H9 (cell line): ENCODE measurements around the gene CDS1. TPM values are rescaled to one million over a fixed set of nuclear protein-coding genes. Genes with fewer than 3 reads are reported as not detected.

ENCODE experiments used
- DNase-seq: peaks from one replicate; pipeline ENCODE4 v3.0.0-alpha.2; 2017
- H2AFZ ChIP-seq: one replicate; pipeline ENCODE4 v1.6.1; 2013; ENCODE audit warnings: mild to moderate bottlenecking, low read length, control low read depth, moderate library complexity
- H2AK5ac ChIP-seq: 2 replicates; pipeline ENCODE4 v1.6.1; 2013; ENCODE audit warnings: low read length, control low read depth, mixed read lengths; ENCODE audit not compliant: insufficient read length
- H2BK120ac ChIP-seq: one replicate; pipeline ENCODE4 v1.6.1; 2013; ENCODE audit warnings: low read depth, mild to moderate bottlenecking, low read length, control low read depth, inconsistent platforms; ENCODE audit not compliant: poor library complexity, severe bottlenecking
- H2BK12ac ChIP-seq: 2 replicates; pipeline ENCODE4 v1.6.1; 2013; ENCODE audit warnings: low read length, control low read depth, mixed read lengths, low read depth; ENCODE audit not compliant: insufficient read length
- H2BK15ac ChIP-seq: 2 replicates; pipeline ENCODE4 v1.6.1; 2013; ENCODE audit warnings: low read depth, low read length, control low read depth
- H2BK20ac ChIP-seq: one replicate; pipeline ENCODE4 v1.6.1; 2013; ENCODE audit warnings: low read depth, mild to moderate bottlenecking, low read length, control low read depth, inconsistent platforms; ENCODE audit not compliant: poor library complexity, severe bottlenecking
- H2BK5ac ChIP-seq: 2 replicates; pipeline ENCODE4 v1.6.1; 2013; ENCODE audit warnings: low read length, control low read depth, mixed read lengths; ENCODE audit not compliant: insufficient read length
- H3K14ac ChIP-seq: 2 replicates; pipeline ENCODE4 v1.6.1; 2013; ENCODE audit warnings: low read length, control low read depth; ENCODE audit not compliant: insufficient read depth
- H3K18ac ChIP-seq: 2 replicates; pipeline ENCODE4 v1.6.1; 2013; ENCODE audit warnings: low read depth, mild to moderate bottlenecking, mixed read lengths, low read length, control low read depth; ENCODE audit not compliant: insufficient read length
- H3K23ac ChIP-seq: 2 replicates; pipeline ENCODE4 v1.6.1; 2013; ENCODE audit warnings: low read length, control low read depth, mixed read lengths, low read depth; ENCODE audit not compliant: insufficient read length
- H3K23me2 ChIP-seq: 2 replicates; pipeline ENCODE4 v1.6.1; 2013; ENCODE audit warnings: low read depth, mild to moderate bottlenecking, mixed read lengths, low read length, control low read depth; ENCODE audit not compliant: insufficient read length, poor library complexity, severe bottlenecking
- H3K27ac ChIP-seq: 2 replicates; pipeline ENCODE4 v1.5.1; 2013; ENCODE audit warnings: low read length, control low read depth, mixed read lengths, low read depth; ENCODE audit not compliant: insufficient read length
- H3K27me3 ChIP-seq: 2 replicates; pipeline ENCODE4 v1.6.1; 2013; ENCODE audit warnings: low read length, control low read depth, inconsistent platforms; ENCODE audit not compliant: insufficient read depth
- H3K4ac ChIP-seq: 2 replicates; pipeline ENCODE4 v1.6.1; 2013; ENCODE audit warnings: low read depth, mild to moderate bottlenecking, control low read depth, inconsistent platforms, low read length, moderate library complexity
- H3K4me1 ChIP-seq: 2 replicates; pipeline ENCODE4 v1.6.1; 2013; ENCODE audit warnings: low read length, control low read depth, inconsistent platforms; ENCODE audit not compliant: insufficient read depth
- H3K4me2 ChIP-seq: 2 replicates; pipeline ENCODE4 v1.6.1; 2013; ENCODE audit warnings: low read length, control low read depth, mixed read lengths; ENCODE audit not compliant: insufficient read length, insufficient read depth
- H3K56ac ChIP-seq: 2 replicates; pipeline ENCODE4 v1.6.1; 2013; ENCODE audit warnings: low read depth, mild to moderate bottlenecking, mixed read lengths, low read length, control low read depth; ENCODE audit not compliant: insufficient read length
- H3K79me1 ChIP-seq: 2 replicates; pipeline ENCODE4 v1.6.1; 2013; ENCODE audit warnings: low read depth, mild to moderate bottlenecking, moderate library complexity, low read length, control low read depth, inconsistent platforms; ENCODE audit not compliant: insufficient read depth, poor library complexity, severe bottlenecking
- H3K79me2 ChIP-seq: 2 replicates; pipeline ENCODE4 v1.6.1; 2013; ENCODE audit warnings: low read length, control low read depth, inconsistent platforms; ENCODE audit not compliant: insufficient read depth
- H3K9ac ChIP-seq: 2 replicates; pipeline ENCODE4 v1.6.1; 2013; ENCODE audit warnings: low read length, control low read depth, mixed read lengths; ENCODE audit not compliant: insufficient read length; ENCODE audit errors: extremely low read depth
- H3K9me3 ChIP-seq: one replicate; pipeline ENCODE4 v1.6.1; 2013; ENCODE audit warnings: low read depth, low read length, inconsistent platforms; ENCODE audit not compliant: control insufficient read depth
- H3T11ph ChIP-seq: one replicate; pipeline ENCODE4 v1.6.1; 2013; ENCODE audit warnings: mild to moderate bottlenecking, low read length, control low read depth, inconsistent platforms
- H4K20me1 ChIP-seq: one replicate; pipeline ENCODE4 v1.6.1; 2013; ENCODE audit not compliant: control insufficient read depth, insufficient read length, insufficient read depth
- H4K5ac ChIP-seq: 2 replicates; pipeline ENCODE4 v1.6.1; 2013; ENCODE audit warnings: low read depth, mild to moderate bottlenecking, mixed read lengths, low read length, control low read depth; ENCODE audit not compliant: insufficient read length
- H4K8ac ChIP-seq: replicated peaks from 2 replicates; pipeline ENCODE4 v1.6.1; 2013; ENCODE audit warnings: low read length, control low read depth, mixed read lengths, low read depth; ENCODE audit not compliant: insufficient read length
- H4K91ac ChIP-seq: 2 replicates; pipeline ENCODE4 v1.6.1; 2013; ENCODE audit warnings: low read depth, mild to moderate bottlenecking, moderate library complexity, mixed read lengths, low read length, control low read depth; ENCODE audit not compliant: insufficient read length
- H3K27ac Mint-ChIP-seq, 3 experiments: 2 replicates in 2 of 3; 3 replicates in 1 of 3; pipeline ENCODE4 v1.8.0; 2020 to 2021; ENCODE audit warnings: mixed read lengths in 3 of 3, mild to moderate bottlenecking in 1 of 3, moderate library complexity in 1 of 3
- H3K27me3 Mint-ChIP-seq: 2 replicates; pipeline ENCODE4 v1.8.0; 2021; ENCODE audit warnings: low read depth, mild to moderate bottlenecking, moderate library complexity, mixed read lengths
- H3K36me3 Mint-ChIP-seq, 3 experiments: 2 replicates in 2 of 3; 3 replicates in 1 of 3; pipeline ENCODE4 v1.8.0; 2020 to 2021; ENCODE audit warnings: low read depth in 3 of 3, mixed read lengths in 3 of 3; ENCODE audit not compliant: insufficient read depth in 1 of 3
- H3K4me1 Mint-ChIP-seq, 2 experiments: 2 replicates each; pipeline ENCODE4 v1.8.0; 2020; ENCODE audit warnings: mixed read lengths in 2 of 2
- H3K4me3 Mint-ChIP-seq, 2 experiments: 2 replicates in 1 of 2; 3 replicates in 1 of 2; pipeline ENCODE4 v1.8.0; 2020 to 2021; ENCODE audit warnings: mild to moderate bottlenecking in 2 of 2, mixed read lengths in 2 of 2, moderate library complexity in 1 of 2
- H3K9me3 Mint-ChIP-seq, 2 experiments: 2 replicates in 1 of 2; 3 replicates in 1 of 2; pipeline ENCODE4 v1.8.0; 2020; ENCODE audit warnings: mild to moderate bottlenecking in 2 of 2, mixed read lengths in 2 of 2, moderate library complexity in 1 of 2
- CTCF ChIP-seq: fragments of 200-600 bp; sonication (generic); conservative IDR thresholded peaks from 3 replicates; pipeline ENCODE4 v1.8.0; 2021; ENCODE audit warnings: antibody characterized with exemption, mild to moderate bottlenecking
- total RNA-seq: library from RNA; stranded (reverse); gene quantifications from 2 replicates; pipeline ENCODE4 v1.2.1, GENCODE V29; 2021

The CDS1 gene
- total RNA-seq, 1 experiment from 2014 or later, result 7.5 TPM

GRCh38 chr4:84689197-84689596, 106.3 kb downstream of the CDS1 start:
- Histone ChIP-seq H3K4ac (no peak overlapping the region), H3K4me2 (no peak overlapping the region), H2AK5ac (no peak overlapping the region), H3K27ac (no peak overlapping the region), H2BK120ac (no peak overlapping the region), H2AFZ (no peak overlapping the region), H3K9me3 (no peaks in the 10 kb centered on the region), H3K4me1 (no peaks in the 10 kb centered on the region; the same call in 1 of the 2 replicates), H3K79me1 (no peaks in the 10 kb centered on the region), H3K23ac (no peak overlapping the region), H3K56ac (no peak overlapping the region), H3K14ac (no peak overlapping the region), H2BK5ac (no peak overlapping the region), H3K79me2 (no peaks in the 10 kb centered on the region), H3K9ac (no peak overlapping the region), H4K8ac (no peak overlapping the region), H4K20me1 (no peaks in the 10 kb centered on the region), H2BK20ac (no peak overlapping the region), H3T11ph (no peak overlapping the region), H4K5ac (no peak overlapping the region), H3K27me3 (no peaks in the 10 kb centered on the region), H3K18ac (no peak overlapping the region), H2BK15ac (no peak overlapping the region), H3K23me2 (no peaks in the 10 kb centered on the region), H4K91ac (no peak overlapping the region), H2BK12ac (no peak overlapping the region)
- no peak for DNase-seq
- TF ChIP-seq CTCF, result no peak
- Mint-ChIP-seq H3K36me3 (peaks cover 21 to 68% (median 58%) of the 10 kb centered on the region in 3 experiments; a peak in 6 of 7 replicates), H3K4me1 (peaks cover 7 to 10% of the 10 kb centered on the region in 2 experiments), H3K27ac (no peak overlapping the region), H3K4me3 (no peak overlapping the region), H3K27me3 (no peaks in the 10 kb centered on the region), H3K9me3 (no peaks in the 10 kb centered on the region)
